Measurements from ENCODE around the gene GC. TPM values are rescaled to one million over a fixed set of nuclear protein-coding genes. Genes with fewer than 3 reads are reported as not detected.
A peak's percentile ranks its signal among the peaks of the same experiment; 100 is the strongest.

Gene GC
- total RNA-seq, 1 donor from 2014 or later, result not detected

GRCh38 chr4:71697031-71697430, 86.8 kb downstream of the GC start:
- no peaks in the 10 kb centered on the region for H3K27me3 ChIP-seq
- peaks cover 33% of the 10 kb centered on the region for H3K4me1 Mint-ChIP-seq
- no peaks in the 10 kb centered on the region for H3K79me2 ChIP-seq (ENCODE audit: low read depth)
- no peaks in the 10 kb centered on the region for H3K36me3 Mint-ChIP-seq
- peaks cover 3% of the 10 kb centered on the region for H3K27me3 Mint-ChIP-seq (ENCODE audit: insufficient read depth, low read depth)
- peaks cover 17% of the 10 kb centered on the region for H3K4me1 ChIP-seq
- no peak overlapping the region for H2AFZ ChIP-seq (replicated peaks)
- no peak overlapping the region for H3K9ac ChIP-seq
- H4K20me1 ChIP-seq (ENCODE audit: low read depth), result no peaks in the 10 kb centered on the region
- DNase-seq (ENCODE audit: low spot score), result peak; percentile 7
- H3K27ac Mint-ChIP-seq, result no peak overlapping the region
- H3K9me3 Mint-ChIP-seq, result no peaks in the 10 kb centered on the region
- no peaks in the 10 kb centered on the region for H3K9me3 ChIP-seq (ENCODE audit: low read depth)
- H3K4me2 ChIP-seq, result no peak overlapping the region
- no peak overlapping the region for H3K27ac ChIP-seq
- H3F3A ChIP-seq (ENCODE audit: low read depth), result no peaks in the 10 kb centered on the region
- TF ChIP-seq EZH2phosphoT487 (IDR thresholded peaks at IDR 0.05), result no peak
- TF ChIP-seq CTCF (IDR thresholded peaks at IDR 0.05), result no peak
- TF ChIP-seq EZH2 (IDR thresholded peaks at IDR 0.05), result no peak
- no peak overlapping the region for H3K4me3 Mint-ChIP-seq
- no peak overlapping the region for H3K4me3 ChIP-seq
- no peaks in the 10 kb centered on the region for H3K36me3 ChIP-seq

GRCh38 chr4:71694961-71695360, 88.9 kb downstream of the GC start:
- H3K36me3 Mint-ChIP-seq, result no peaks in the 10 kb centered on the region

GRCh38 chr4:71692963-71693362, 90.9 kb downstream of the GC start:
- Mint-ChIP-seq H3K9me3 (no peaks in the 10 kb centered on the region), H3K4me3 (no peak overlapping the region), H3K4me1 (peaks cover 27% of the 10 kb centered on the region), H3K36me3 (no peaks in the 10 kb centered on the region), H3K27me3 (ENCODE audit: insufficient read depth, low read depth) (peaks cover 3% of the 10 kb centered on the region), H3K27ac (no peak overlapping the region)
- no peaks in the 10 kb centered on the region for H4K20me1 ChIP-seq (ENCODE audit: low read depth)
- no peaks in the 10 kb centered on the region for H3K36me3 ChIP-seq
- DNase-seq (ENCODE audit: low spot score), result no peak
- H3K27ac ChIP-seq, result no peak overlapping the region
- TF ChIP-seq EZH2phosphoT487 (IDR thresholded peaks at IDR 0.05) (no peak), CTCF (IDR thresholded peaks at IDR 0.05) (no peak), EZH2 (IDR thresholded peaks at IDR 0.05) (no peak)
- H3K4me1 ChIP-seq, result peaks cover 9% of the 10 kb centered on the region
- H3K79me2 ChIP-seq (ENCODE audit: low read depth), result no peaks in the 10 kb centered on the region
- no peak overlapping the region for H3K4me3 ChIP-seq
- H3K9me3 ChIP-seq (ENCODE audit: low read depth), result no peaks in the 10 kb centered on the region
- H3K4me2 ChIP-seq, result no peak overlapping the region
- H3F3A ChIP-seq (ENCODE audit: low read depth), result no peaks in the 10 kb centered on the region
- no peak overlapping the region for H2AFZ ChIP-seq (replicated peaks)
- no peaks in the 10 kb centered on the region for H3K27me3 ChIP-seq
- H3K9ac ChIP-seq, result no peak overlapping the region

More at GRCh38 chr4:71694961-71695360, 88.9 kb downstream of the GC start:
- H3K4me1 ChIP-seq, result peaks cover 17% of the 10 kb centered on the region
- no peak overlapping the region for H3K4me3 ChIP-seq
- no peaks in the 10 kb centered on the region for H3F3A ChIP-seq (ENCODE audit: low read depth)
- no peak overlapping the region for H2AFZ ChIP-seq (replicated peaks)
- Mint-ChIP-seq H3K9me3 (no peaks in the 10 kb centered on the region), H3K4me1 (peaks cover 33% of the 10 kb centered on the region), H3K27ac (no peak overlapping the region), H3K27me3 (ENCODE audit: insufficient read depth, low read depth) (peaks cover 3% of the 10 kb centered on the region), H3K4me3 (no peak overlapping the region)
- H3K4me2 ChIP-seq, result no peak overlapping the region
- H3K9me3 ChIP-seq (ENCODE audit: low read depth), result no peaks in the 10 kb centered on the region
- no peak overlapping the region for H3K27ac ChIP-seq
- no peaks in the 10 kb centered on the region for H3K79me2 ChIP-seq (ENCODE audit: low read depth)
- TF ChIP-seq CTCF (IDR thresholded peaks at IDR 0.05) (no peak), EZH2phosphoT487 (IDR thresholded peaks at IDR 0.05) (no peak), EZH2 (IDR thresholded peaks at IDR 0.05) (no peak)
- no peaks in the 10 kb centered on the region for H3K36me3 ChIP-seq
- H3K27me3 ChIP-seq, result no peaks in the 10 kb centered on the region
- no peak for DNase-seq (ENCODE audit: low spot score)
- no peaks in the 10 kb centered on the region for H4K20me1 ChIP-seq (ENCODE audit: low read depth)
- no peak overlapping the region for H3K9ac ChIP-seq

Measured in neural progenitor cell (in vitro differentiated cells).